Stimulated activated CD8-positive, alpha-beta memory T cell treated with anti-CD3 and anti-CD28 coated beads, Interleukin-15, amount 100 ng/mL, for 4 hours (primary cell): ENCODE measurements around the gene HTT.

ENCODE experiments used
- DNase-seq, 2 donors: peaks; one replicate each; pipeline ENCODE4 v3.0.0-alpha.2; 2020; ENCODE audit warnings: low read depth in 2 of 2

The HTT gene

GRCh38 chr4:3200423-3201090 lies 126.1 kb downstream of the HTT start:
- DNase-seq: no peak

- peak; percentile 18 to 30 for DNase-seq
Observed at GRCh38 chr4:3201718-3202702, 127.5 kb downstream of the HTT start.

- peak in 1 of 2 donors; percentile 18 for DNase-seq
Observed at GRCh38 chr4:3202836-3203820, 128.6 kb downstream of the HTT start.

- DNase-seq: no peak
Observed at GRCh38 chr4:3203971-3204431, 129.5 kb downstream of the HTT start.

- no peak for DNase-seq
Observed at GRCh38 chr4:3205995-3206394, 131.5 kb downstream of the HTT start.

GRCh38 chr4:3206439-3207100 lies 132.1 kb downstream of the HTT start:
- DNase-seq: no peak

GRCh38 chr4:3207531-3208037 lies 133.1 kb downstream of the HTT start:
- no peak for DNase-seq

GRCh38 chr4:3208826-3209225 lies 134.3 kb downstream of the HTT start:
- no peak for DNase-seq

- no peak for DNase-seq
Observed at GRCh38 chr4:3209551-3210325, 135.3 kb downstream of the HTT start.

GRCh38 chr4:3210467-3210866 lies 136.0 kb downstream of the HTT start:
- no peak for DNase-seq

GRCh38 chr4:3211866-3212265 lies 137.4 kb downstream of the HTT start:
- DNase-seq: no peak

GRCh38 chr4:3212391-3213105 lies 138.1 kb downstream of the HTT start:
- no peak for DNase-seq

GRCh38 chr4:3213106-3213425 lies 138.6 kb downstream of the HTT start:
- DNase-seq: no peak

- DNase-seq: no peak
Observed at GRCh38 chr4:3213661-3214250, 139.3 kb downstream of the HTT start.

- no peak for DNase-seq
Observed at GRCh38 chr4:3215256-3215655, 140.8 kb downstream of the HTT start.

- no peak for DNase-seq
Observed at GRCh38 chr4:3215733-3216132, 141.3 kb downstream of the HTT start.

- DNase-seq: no peak
Observed at GRCh38 chr4:3217266-3217665, 142.8 kb downstream of the HTT start.

GRCh38 chr4:3217771-3218170 lies 143.3 kb downstream of the HTT start:
- DNase-seq: no peak
